Endometrial microvascular endothelial cells (primary cell): ENCODE results near the gene APBA1. TPM values are rescaled to one million over a fixed set of nuclear protein-coding genes. Genes with fewer than 3 reads are reported as not detected.

Experiments used
- in situ Hi-C: cut with HindIII; loops from 2 replicates; pipeline ENCODE4 v1.10.0; 2017; ENCODE audit warnings: low sequenced_read_pairs, low pct_unique_long_range_greater_than_20kb; ENCODE audit errors: inconsistent ontology term
- total RNA-seq: library from RNA; depleted of rRNA; stranded (reverse); fragments of >200 nt; gene quantifications from one replicate; pipeline ENCODE4 v1.2.3, GENCODE V29; 2015; ENCODE audit errors: inconsistent ontology term

APBA1 gene
- total RNA-seq, 1 donor from 2014 or later = 8.3 TPM

GRCh38 chr9:69583645-69584234, 88.4 kb downstream of the APBA1 start:
- in situ Hi-C loops = no loop called here

GRCh38 chr9:69582544-69583297, 89.5 kb downstream of the APBA1 start:
- in situ Hi-C loops = no loop called here

- in situ Hi-C loops = no loop called here
Measured at GRCh38 chr9:69582018-69582417, 90.2 kb downstream of the APBA1 start.

- in situ Hi-C loops = no loop called here
Measured at GRCh38 chr9:69580582-69581214, 91.5 kb downstream of the APBA1 start.

GRCh38 chr9:69579760-69580581, 92.2 kb downstream of the APBA1 start:
- in situ Hi-C loops = no loop called here

- in situ Hi-C loops = no loop called here
Measured at GRCh38 chr9:69579032-69579758, 93.0 kb downstream of the APBA1 start.

- in situ Hi-C loops = no loop called here
Measured at GRCh38 chr9:69578026-69578425, 94.1 kb downstream of the APBA1 start.

- in situ Hi-C loops = no loop called here
Measured at GRCh38 chr9:69577123-69577522, 95.0 kb downstream of the APBA1 start.

GRCh38 chr9:69574057-69574456, 98.1 kb downstream of the APBA1 start:
- in situ Hi-C loops = no loop called here

- in situ Hi-C loops = no loop called here
Measured at GRCh38 chr9:69573651-69574050, 98.5 kb downstream of the APBA1 start.

GRCh38 chr9:69572611-69573010, 99.6 kb downstream of the APBA1 start:
- in situ Hi-C loops = no loop called here

GRCh38 chr9:69571032-69571431, 101.1 kb downstream of the APBA1 start:
- in situ Hi-C loops = no loop called here

GRCh38 chr9:69569738-69570451, 102.3 kb downstream of the APBA1 start:
- in situ Hi-C loops = no loop called here

- in situ Hi-C loops = no loop called here
Measured at GRCh38 chr9:69564557-69564956, 107.6 kb downstream of the APBA1 start.

- in situ Hi-C loops = loop anchor here (10.0 kb wide), 1 partner anchor 134 kb away; no protein-coding TSS in a partner anchor
Measured at GRCh38 chr9:69559126-69559525, 113.0 kb downstream of the APBA1 start.

- in situ Hi-C loops = loop anchor here (10.0 kb wide), 1 partner anchor 132 kb away; no protein-coding TSS in a partner anchor
Measured at GRCh38 chr9:69556707-69557106, 115.5 kb downstream of the APBA1 start.

GRCh38 chr9:69555802-69556201, 116.4 kb downstream of the APBA1 start:
- in situ Hi-C loops = loop anchor here (10.0 kb wide), 1 partner anchor 131 kb away; no protein-coding TSS in a partner anchor

- in situ Hi-C loops = loop anchor here (10.0 kb wide), 1 partner anchor 130 kb away; no protein-coding TSS in a partner anchor
Measured at GRCh38 chr9:69554945-69555344, 117.2 kb downstream of the APBA1 start.
